Trophoblast cell (in vitro differentiated cells and primary cell): ENCODE results near the gene STRA6.

Source experiments
- DNase-seq, 2 donors: peaks; one replicate each; pipeline ENCODE4 v3.0.0-alpha.2; 2016
- H2AFZ ChIP-seq: 2 replicates; pipeline ENCODE4 v1.6.1; 2013; ENCODE audit warnings: low read length, moderate library complexity, mild to moderate bottlenecking; ENCODE audit not compliant: insufficient read depth, poor library complexity
- H2AK5ac ChIP-seq: 2 replicates; pipeline ENCODE4 v1.6.1; 2013; ENCODE audit warnings: mild to moderate bottlenecking, low read length
- H2BK120ac ChIP-seq: 2 replicates; pipeline ENCODE4 v1.6.1; 2013; ENCODE audit warnings: low read length, mild to moderate bottlenecking, moderate library complexity; ENCODE audit not compliant: insufficient read depth, poor library complexity
- H2BK12ac ChIP-seq: 2 replicates; pipeline ENCODE4 v1.6.1; 2013; ENCODE audit warnings: mild to moderate bottlenecking, low read length, moderate library complexity
- H2BK5ac ChIP-seq: 2 replicates; pipeline ENCODE4 v1.6.1; 2013; ENCODE audit warnings: low read length, low read depth, moderate library complexity, mild to moderate bottlenecking; ENCODE audit not compliant: poor library complexity
- H3K14ac ChIP-seq: 2 replicates; pipeline ENCODE4 v1.6.1; 2013; ENCODE audit warnings: mild to moderate bottlenecking, low read length
- H3K18ac ChIP-seq: 2 replicates; pipeline ENCODE4 v1.6.1; 2013; ENCODE audit warnings: mild to moderate bottlenecking, low read length
- H3K23ac ChIP-seq: 2 replicates; pipeline ENCODE4 v1.6.1; 2013; ENCODE audit warnings: low read length
- H3K27ac ChIP-seq: 2 replicates; pipeline ENCODE4 v1.5.1; 2013; ENCODE audit warnings: low read depth, mild to moderate bottlenecking, inconsistent platforms, low read length, moderate library complexity
- H3K27me3 ChIP-seq: 2 replicates; pipeline ENCODE4 v1.6.1; 2013; ENCODE audit warnings: inconsistent platforms, mild to moderate bottlenecking, low read length, moderate library complexity; ENCODE audit not compliant: insufficient read depth
- H3K36me3 ChIP-seq, 2 experiments: 1 replicate in 1 of 2; 2 replicates in 1 of 2; pipeline ENCODE4 v1.6.1; 2013; ENCODE audit warnings: low read length in 2 of 2, mild to moderate bottlenecking in 2 of 2, moderate library complexity in 1 of 2; ENCODE audit not compliant: insufficient read depth in 2 of 2, control insufficient read depth in 1 of 2
- H3K4ac ChIP-seq: 2 replicates; pipeline ENCODE4 v1.6.1; 2013; ENCODE audit warnings: low read depth, mild to moderate bottlenecking, low read length, moderate library complexity
- H3K4me1 ChIP-seq, 2 experiments: 1 replicate in 1 of 2; 2 replicates in 1 of 2; pipeline ENCODE4 v1.6.1; 2013; ENCODE audit warnings: low read length in 2 of 2, mild to moderate bottlenecking in 2 of 2, moderate library complexity in 1 of 2; ENCODE audit not compliant: insufficient read depth in 2 of 2, control insufficient read depth in 1 of 2
- H3K4me2 ChIP-seq: 2 replicates; pipeline ENCODE4 v1.6.1; 2013; ENCODE audit warnings: inconsistent platforms, mild to moderate bottlenecking, low read length, moderate library complexity
- H3K4me3 ChIP-seq: 2 replicates; pipeline ENCODE4 v1.5.1; 2013; ENCODE audit warnings: mild to moderate bottlenecking, low read depth, low read length, inconsistent platforms
- H3K79me1 ChIP-seq: one replicate; pipeline ENCODE4 v1.6.1; 2013; ENCODE audit warnings: low read length
- H3K79me2 ChIP-seq: 2 replicates; pipeline ENCODE4 v1.6.1; 2013; ENCODE audit warnings: low read length, mild to moderate bottlenecking; ENCODE audit not compliant: control insufficient read depth, insufficient read depth, poor library complexity
- H3K9ac ChIP-seq: 2 replicates; pipeline ENCODE4 v1.6.1; 2013; ENCODE audit warnings: mild to moderate bottlenecking, low read length
- H3K9me3 ChIP-seq: 2 replicates; pipeline ENCODE4 v1.6.1; 2013; ENCODE audit warnings: low read depth, mild to moderate bottlenecking, control low read depth, inconsistent platforms, low read length; ENCODE audit not compliant: insufficient read depth
- H4K12ac ChIP-seq: 2 replicates; pipeline ENCODE4 v1.6.1; 2013; ENCODE audit warnings: low read depth, mild to moderate bottlenecking, low read length, moderate library complexity
- H4K8ac ChIP-seq: 2 replicates; pipeline ENCODE4 v1.6.1; 2013; ENCODE audit warnings: low read depth, mild to moderate bottlenecking, low read length, moderate library complexity
- H4K91ac ChIP-seq: one replicate; pipeline ENCODE4 v1.6.1; 2013; ENCODE audit warnings: low read depth, mild to moderate bottlenecking, low read length, moderate library complexity
- WGBS: extraction: QIAGEN DNeasy Blood & Tissue Kit; methylation state at CpG from one replicate; pipeline ENCODE4 v1.1.7; 2013; ENCODE audit warnings: missing lambda C conversion rate; ENCODE audit not compliant: insufficient read length, insufficient coverage; ENCODE audit errors: extremely low coverage; 5-methylcytosine and 5-hydroxymethylcytosine counted together

Gene STRA6

DNA sequence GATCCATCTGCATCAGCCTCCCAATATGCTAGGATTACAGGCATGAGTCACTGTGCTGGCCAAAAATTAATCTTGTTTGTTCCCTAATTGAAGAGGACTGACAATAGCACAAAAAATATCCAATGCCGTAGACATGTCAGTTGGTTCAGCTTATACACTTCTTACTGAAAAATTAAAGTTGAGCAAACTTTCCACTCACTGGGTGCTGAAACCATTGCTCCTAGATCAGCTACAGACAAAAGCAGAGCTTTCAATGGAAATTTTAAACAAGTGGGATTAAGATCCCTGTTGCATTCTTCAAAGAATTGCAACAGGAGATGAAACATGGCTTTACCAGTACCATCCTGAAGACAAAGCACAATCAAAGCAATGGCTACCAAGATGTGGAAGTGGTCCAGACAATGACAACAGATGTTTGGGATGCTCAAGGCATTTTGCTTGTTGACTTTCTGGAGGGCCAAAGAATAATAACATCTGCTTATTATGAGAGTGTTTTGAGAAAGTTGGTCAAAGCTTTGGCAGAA lies 56.2 kb downstream of the STRA6 start:
- no peak overlapping the region for H2AK5ac ChIP-seq
- no peak overlapping the region for H3K27ac ChIP-seq
- H3K18ac ChIP-seq = no peak overlapping the region
- H3K27me3 ChIP-seq = no peaks in the 10 kb centered on the region
- no peak for DNase-seq
- no peak overlapping the region for H4K8ac ChIP-seq
- no peak overlapping the region for H3K23ac ChIP-seq
- H4K91ac ChIP-seq = no peak overlapping the region
- H3K79me1 ChIP-seq = no peaks in the 10 kb centered on the region
- no peak overlapping the region for H2BK5ac ChIP-seq
- no peak overlapping the region for H2BK120ac ChIP-seq
- H3K79me2 ChIP-seq = no peaks in the 10 kb centered on the region
- no peaks in the 10 kb centered on the region for H3K4me1 ChIP-seq
- WGBS = no CpG with 5 or more reads among the region's 1 CpG
- no peak overlapping the region for H2BK12ac ChIP-seq
- H3K14ac ChIP-seq = no peak overlapping the region
- H3K4me3 ChIP-seq = no peak overlapping the region
- no peak overlapping the region for H2AFZ ChIP-seq
- no peak overlapping the region for H3K4me2 ChIP-seq
- H4K12ac ChIP-seq = no peak overlapping the region
- H3K9me3 ChIP-seq = peaks cover 3% of the 10 kb centered on the region
- no peak overlapping the region for H3K4ac ChIP-seq
- H3K9ac ChIP-seq = no peak overlapping the region
- no peaks in the 10 kb centered on the region for H3K36me3 ChIP-seq

DNA sequence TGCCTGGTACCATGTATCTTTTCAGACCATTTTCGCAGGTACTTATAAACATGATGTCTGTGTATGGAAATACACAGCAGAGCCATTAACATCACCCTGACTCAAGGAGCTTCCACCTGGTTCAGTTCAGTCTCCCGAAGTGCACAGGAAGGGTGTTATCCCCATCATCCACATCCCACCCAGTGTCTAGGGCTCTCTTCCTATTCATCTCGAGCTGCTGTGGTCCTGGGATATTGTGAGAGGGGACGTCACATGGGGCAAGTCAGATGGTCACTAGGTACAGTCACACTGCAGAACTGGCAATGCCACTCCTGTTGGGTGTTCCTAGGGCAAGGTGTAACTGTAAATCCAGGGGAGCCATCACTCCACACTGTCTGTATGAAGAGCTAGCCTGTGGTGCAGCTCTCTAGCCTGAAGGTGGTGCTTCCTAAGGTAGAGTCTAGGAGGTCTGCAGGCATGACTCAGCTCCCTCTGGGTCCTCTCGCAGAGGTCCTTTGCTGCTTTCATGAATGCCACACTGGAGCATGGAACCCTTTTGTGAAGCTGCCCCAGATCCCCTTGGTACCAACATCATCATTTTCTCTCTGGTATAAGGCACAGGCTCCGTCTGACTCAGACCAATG lies 58.3 kb downstream of the STRA6 start:
- H3K4me1 ChIP-seq = peaks cover 0 to 2% of the 10 kb centered on the region in 2 experiments
- no peak overlapping the region for H3K4me3 ChIP-seq
- H4K91ac ChIP-seq = no peak overlapping the region
- H2BK120ac ChIP-seq = no peak overlapping the region
- no peak overlapping the region for H3K9ac ChIP-seq
- H2BK12ac ChIP-seq = no peak overlapping the region
- peaks cover 3% of the 10 kb centered on the region for H3K9me3 ChIP-seq
- no peak overlapping the region for H2BK5ac ChIP-seq
- no peak overlapping the region for H3K14ac ChIP-seq
- H3K36me3 ChIP-seq = no peaks in the 10 kb centered on the region
- no peak overlapping the region for H3K18ac ChIP-seq
- no peak overlapping the region for H2AFZ ChIP-seq
- WGBS = no CpG with 5 or more reads among the region's 6 CpGs
- no peak overlapping the region for H3K27ac ChIP-seq
- no peaks in the 10 kb centered on the region for H3K79me2 ChIP-seq
- no peak overlapping the region for H4K12ac ChIP-seq
- H3K27me3 ChIP-seq = no peaks in the 10 kb centered on the region
- no peak overlapping the region for H3K4me2 ChIP-seq
- H2AK5ac ChIP-seq = no peak overlapping the region
- H3K4ac ChIP-seq = no peak overlapping the region
- no peak overlapping the region for H3K23ac ChIP-seq
- no peak for DNase-seq
- no peaks in the 10 kb centered on the region for H3K79me1 ChIP-seq
- H4K8ac ChIP-seq = no peak overlapping the region

- no peak overlapping the region for H2BK5ac ChIP-seq
- H3K4me3 ChIP-seq = no peak overlapping the region
- H3K4ac ChIP-seq = no peak overlapping the region
- H3K4me2 ChIP-seq = no peak overlapping the region
- H3K4me1 ChIP-seq = peaks cover 3 to 4% of the 10 kb centered on the region in 2 experiments
- WGBS = no CpG with 5 or more reads among the region's 1 CpG
- H3K9ac ChIP-seq = no peak overlapping the region
- H2AFZ ChIP-seq = no peak overlapping the region
- no peak overlapping the region for H2BK120ac ChIP-seq
- H4K12ac ChIP-seq = no peak overlapping the region
- H3K36me3 ChIP-seq = no peaks in the 10 kb centered on the region
- H2BK12ac ChIP-seq = no peak overlapping the region
- no peak overlapping the region for H3K27ac ChIP-seq
- no peak overlapping the region for H4K91ac ChIP-seq
- DNase-seq = no peak
- H3K18ac ChIP-seq = no peak overlapping the region
- H3K27me3 ChIP-seq = peaks cover 9% of the 10 kb centered on the region
- no peaks in the 10 kb centered on the region for H3K79me1 ChIP-seq
- H3K14ac ChIP-seq = no peak overlapping the region
- H4K8ac ChIP-seq = no peak overlapping the region
- peaks cover 3% of the 10 kb centered on the region for H3K9me3 ChIP-seq
- no peaks in the 10 kb centered on the region for H3K79me2 ChIP-seq
- no peak overlapping the region for H2AK5ac ChIP-seq
- H3K23ac ChIP-seq = no peak overlapping the region
Observed at GRCh38 chr15:74141591-74141990, 61.0 kb downstream of the STRA6 start.

DNA sequence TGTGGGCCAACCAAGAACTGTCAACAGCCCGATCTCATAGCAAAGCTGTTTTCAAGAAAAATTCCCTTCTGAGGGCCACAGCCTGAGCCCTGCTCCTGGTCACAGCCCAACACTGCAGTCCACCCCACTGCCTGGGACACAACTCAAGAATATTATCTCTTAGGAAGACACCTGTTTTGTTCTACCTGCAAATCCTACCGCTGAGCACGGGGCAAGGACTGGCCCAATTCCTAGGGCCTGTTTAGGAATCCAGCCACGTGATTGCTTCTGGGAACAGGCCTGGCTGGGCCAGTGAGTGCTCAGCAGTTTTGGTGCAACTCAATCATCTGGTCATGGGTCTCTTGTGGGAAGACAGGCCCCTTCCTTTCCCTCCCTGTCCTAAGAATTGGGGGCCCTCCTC lies 63.9 kb downstream of the STRA6 start:
- Histone ChIP-seq H3K4me1 (peaks cover 6 to 14% of the 10 kb centered on the region in 2 experiments), H2BK12ac (peak overlapping the region; percentile 13), H2BK5ac (no peak overlapping the region), H3K4me3 (no peak overlapping the region), H3K9me3 (peaks cover 11% of the 10 kb centered on the region), H3K18ac (no peak overlapping the region), H2BK120ac (no peak overlapping the region), H2AFZ (no peak overlapping the region), H3K79me2 (no peaks in the 10 kb centered on the region), H3K27me3 (peaks cover 29% of the 10 kb centered on the region), H3K23ac (no peak overlapping the region), H4K8ac (no peak overlapping the region), H3K14ac (no peak overlapping the region), H4K91ac (no peak overlapping the region), H3K4ac (no peak overlapping the region), H3K36me3 (no peaks in the 10 kb centered on the region), H3K4me2 (no peak overlapping the region), H4K12ac (no peak overlapping the region), H3K9ac (no peak overlapping the region), H2AK5ac (no peak overlapping the region), H3K79me1 (no peaks in the 10 kb centered on the region), H3K27ac (no peak overlapping the region)
- no peak for DNase-seq
- no CpG with 5 or more reads among the region's 4 CpGs for WGBS
